Naive thymus-derived CD4-positive, alpha-beta T cell (primary cell): ENCODE data around the gene NUAK1. TPM values are rescaled to one million over a fixed set of nuclear protein-coding genes. Genes with fewer than 3 reads are reported as not detected.

ENCODE experiments used
- ATAC-seq: fragments of 150-1000 bp; cut with Tn5 transposase; 2 replicates; pipeline ENCODE4 v1.10.0; 2021; ENCODE audit warnings: mild to moderate bottlenecking, moderate library complexity
- CTCF ChIA-PET: fragments of 350-600 bp; sonication (Branson Sonifier 250); formaldehyde crosslinking; loops from one replicate; lab custom pipeline; 2021; ENCODE audit warnings: antibody characterized with exemption; lab: Charles Lee
- POLR2A ChIA-PET: fragments of 350-600 bp; sonication (Branson Sonifier 250); formaldehyde crosslinking; loops from one replicate; lab custom pipeline; 2021; ENCODE audit warnings: antibody characterized with exemption, inconsistent platforms; lab: Charles Lee
- DNase-seq, 9 donors: peaks; one replicate each; pipeline versions ENCODE4 v3.0.0 to v3.0.0-alpha.2; 2020 to 2022; ENCODE audit warnings: mixed read lengths in 1 of 9
- H3K27ac ChIP-seq: one replicate; pipeline ENCODE4 v1.7.0; 2013; ENCODE audit warnings: mild to moderate bottlenecking, low read depth, low read length, moderate library complexity
- H3K27me3 ChIP-seq, 2 donors: one replicate each; pipeline ENCODE4 v1.7.0; 2013; ENCODE audit warnings: low read length in 2 of 2, mild to moderate bottlenecking in 2 of 2, moderate library complexity in 2 of 2; ENCODE audit not compliant: control insufficient read depth in 2 of 2, insufficient read depth in 2 of 2
- H3K36me3 ChIP-seq, 3 experiments: 1 replicate in 2 of 3; 2 replicates in 1 of 3; pipeline ENCODE4 v1.7.0; 2013; ENCODE audit warnings: low read length in 3 of 3, mild to moderate bottlenecking in 3 of 3, moderate library complexity in 1 of 3; ENCODE audit not compliant: insufficient read depth in 3 of 3, control insufficient read depth in 2 of 3
- H3K4me1 ChIP-seq, 2 donors: one replicate each; pipeline ENCODE4 v1.7.0; 2013; ENCODE audit warnings: low read length in 2 of 2, mild to moderate bottlenecking in 2 of 2, moderate library complexity in 1 of 2; ENCODE audit not compliant: control insufficient read depth in 2 of 2, insufficient read depth in 2 of 2
- H3K4me3 ChIP-seq: 2 replicates; pipeline ENCODE4 v1.7.0; 2013; ENCODE audit warnings: mild to moderate bottlenecking, low read length
- H3K9me3 ChIP-seq, 3 experiments: 1 replicate in 2 of 3; 2 replicates in 1 of 3; pipeline ENCODE4 v1.7.0; 2013; ENCODE audit warnings: low read length in 3 of 3; ENCODE audit not compliant: control insufficient read depth in 2 of 3
- H3K27ac Mint-ChIP-seq, 9 donors: one replicate each; pipeline ENCODE4 v1.8.0; 2020 to 2022; ENCODE audit warnings: mixed read lengths in 9 of 9, mild to moderate bottlenecking in 8 of 9, moderate library complexity in 5 of 9, inconsistent platforms in 2 of 9
- H3K27me3 Mint-ChIP-seq, 5 donors: one replicate each; pipeline ENCODE4 v1.8.0; 2021 to 2022; ENCODE audit warnings: mixed read lengths in 5 of 5, mild to moderate bottlenecking in 1 of 5
- H3K36me3 Mint-ChIP-seq, 5 donors: one replicate each; pipeline ENCODE4 v1.8.0; 2020 to 2022; ENCODE audit warnings: mixed read lengths in 5 of 5, mild to moderate bottlenecking in 3 of 5, inconsistent platforms in 1 of 5
- H3K4me1 Mint-ChIP-seq, 7 donors: one replicate each; pipeline ENCODE4 v1.8.0; 2020 to 2022; ENCODE audit warnings: mixed read lengths in 7 of 7, mild to moderate bottlenecking in 3 of 7, inconsistent platforms in 1 of 7
- H3K4me3 Mint-ChIP-seq, 10 donors: one replicate each; pipeline ENCODE4 v1.8.0; 2020 to 2022; ENCODE audit warnings: mild to moderate bottlenecking in 10 of 10, mixed read lengths in 10 of 10, moderate library complexity in 6 of 10, inconsistent platforms in 2 of 10
- H3K9me3 Mint-ChIP-seq, 11 donors: one replicate each; pipeline ENCODE4 v1.8.0; 2020 to 2022; ENCODE audit warnings: mixed read lengths in 11 of 11, mild to moderate bottlenecking in 4 of 11, inconsistent platforms in 1 of 11, moderate library complexity in 1 of 11
- intact Hi-C, 2 donors: fragments of 100-400 bp; cut with micrococcal nuclease; formaldehyde crosslinking; loops; one replicate each; pipeline ENCODE4 v1.15.1; 2023
- polyA plus RNA-seq, 2 donors: library from polyadenylated mRNA; unstranded; fragments of 300-500 nt; fragmentation: Illumina TruSeq; gene quantifications; one replicate each; pipeline ENCODE4 v1.2.3, GENCODE V29; 2021
- total RNA-seq, 6 experiments: library from RNA in 5 of 6; stranded (reverse) in 5 of 6; gene quantifications; 1 replicate in 5 of 6; 2 replicates in 1 of 6; pipeline ENCODE4 v1.2.3 and lab custom pipeline; 2021 to 2026

NUAK1 gene
- total and polyA plus RNA-seq, 7 experiments from 2014 or later: 0.02 to 0.51 (median 0.08) TPM; not detected in 4

- ChIA-PET CTCF (interaction anchor here (0.6 kb wide), 1 partner anchor 1945 kb away, joined by 5 read pairs; no protein-coding TSS in a partner anchor), POLR2A (no interaction called here)
- no peaks in the 10 kb centered on the region for H3K27me3 ChIP-seq
- ATAC-seq (no peak), DNase-seq (no peak)
- no peak overlapping the region for H3K4me3 Mint-ChIP-seq
- H3K36me3 ChIP-seq: no peaks in the 10 kb centered on the region
- no peak overlapping the region for H3K27ac Mint-ChIP-seq
- H3K4me1 ChIP-seq: no peaks in the 10 kb centered on the region
- no peaks in the 10 kb centered on the region for H3K36me3 Mint-ChIP-seq
- H3K9me3 ChIP-seq: no peaks in the 10 kb centered on the region
- peaks cover 19 to 49% (median 26%) of the 10 kb centered on the region in 5 donors for H3K27me3 Mint-ChIP-seq
- no peak overlapping the region for H3K27ac ChIP-seq
- no peak overlapping the region for H3K4me3 ChIP-seq
- no peaks in the 10 kb centered on the region for H3K4me1 Mint-ChIP-seq
- no peaks in the 10 kb centered on the region for H3K9me3 Mint-ChIP-seq
- intact Hi-C loops: no loop called here
These were observed 10.5 kb upstream of the NUAK1 start for GRCh38 chr12:106149096-106149784.

- Histone ChIP-seq H3K27me3 (no peaks in the 10 kb centered on the region), H3K9me3 (no peaks in the 10 kb centered on the region), H3K36me3 (no peaks in the 10 kb centered on the region), H3K4me1 (no peaks in the 10 kb centered on the region), H3K27ac (no peak overlapping the region), H3K4me3 (no peak overlapping the region)
- H3K9me3 Mint-ChIP-seq: no peaks in the 10 kb centered on the region
- no peak overlapping the region for H3K27ac Mint-ChIP-seq
- ChIA-PET POLR2A (no interaction called here), CTCF (interaction anchor here (0.5 kb wide), 1 partner anchor 10 kb away, joined by 3 read pairs; no protein-coding TSS in a partner anchor)
- no peaks in the 10 kb centered on the region for H3K4me1 Mint-ChIP-seq
- ATAC-seq (no peak), DNase-seq (no peak)
- no peak overlapping the region for H3K4me3 Mint-ChIP-seq
- H3K27me3 Mint-ChIP-seq: peaks cover 17 to 53% (median 22%) of the 10 kb centered on the region in 5 donors
- intact Hi-C loops: no loop called here
- H3K36me3 Mint-ChIP-seq: no peaks in the 10 kb centered on the region
These were observed 9.2 kb upstream of the NUAK1 start for GRCh38 chr12:106147956-106148355.

GRCh38 chr12:106146987-106147386 lies 8.2 kb upstream of the NUAK1 start:
- peaks cover 26 to 54% (median 27%) of the 10 kb centered on the region in 5 donors for H3K27me3 Mint-ChIP-seq

GRCh38 chr12:106145539-106146447 lies 7.0 kb upstream of the NUAK1 start:
- H3K4me1 ChIP-seq: no peaks in the 10 kb centered on the region
- Mint-ChIP-seq H3K36me3 (no peaks in the 10 kb centered on the region), H3K9me3 (no peaks in the 10 kb centered on the region), H3K27me3 (peaks cover 38 to 66% (median 39%) of the 10 kb centered on the region in 5 donors), H3K4me1 (peaks cover 0 to 2% (median 0%) of the 10 kb centered on the region in 7 donors), H3K27ac (no peak overlapping the region), H3K4me3 (no peak overlapping the region)
- H3K27me3 ChIP-seq: peaks cover 0 to under 1% of the 10 kb centered on the region in 2 donors
- no peak overlapping the region for H3K27ac ChIP-seq
- H3K4me3 ChIP-seq: no peak overlapping the region
- no peaks in the 10 kb centered on the region for H3K9me3 ChIP-seq
- no peaks in the 10 kb centered on the region for H3K36me3 ChIP-seq
- ChIA-PET POLR2A (no interaction called here), CTCF (interaction anchor here (0.7 kb wide), 1 partner anchor 1522 kb away, joined by 4 read pairs; no protein-coding TSS in a partner anchor)
- intact Hi-C loops: no loop called here
- ATAC-seq (no peak), DNase-seq (no peak)

More at GRCh38 chr12:106146987-106147386, 8.2 kb upstream of the NUAK1 start:
- Histone ChIP-seq H3K4me1 (no peaks in the 10 kb centered on the region), H3K36me3 (no peaks in the 10 kb centered on the region), H3K9me3 (no peaks in the 10 kb centered on the region), H3K27ac (no peak overlapping the region), H3K4me3 (no peak overlapping the region), H3K27me3 (no peaks in the 10 kb centered on the region)
- intact Hi-C loops: no loop called here
- DNase-seq: no peak
- no peak for ATAC-seq
- Mint-ChIP-seq H3K4me1 (no peaks in the 10 kb centered on the region), H3K27ac (no peak overlapping the region), H3K36me3 (no peaks in the 10 kb centered on the region), H3K4me3 (no peak overlapping the region), H3K9me3 (no peaks in the 10 kb centered on the region)
- ChIA-PET POLR2A (no interaction called here), CTCF (no interaction called here)

- Mint-ChIP-seq H3K4me3 (no peak overlapping the region), H3K36me3 (no peaks in the 10 kb centered on the region), H3K9me3 (peaks cover 0 to 3% (median 0%) of the 10 kb centered on the region in 11 donors), H3K27me3 (peaks cover 42 to 67% (median 48%) of the 10 kb centered on the region in 5 donors), H3K4me1 (peaks cover 0 to 8% (median 5%) of the 10 kb centered on the region in 7 donors), H3K27ac (no peak overlapping the region)
- intact Hi-C loops: no loop called here
- H3K4me3 ChIP-seq: no peak overlapping the region
- ATAC-seq: no peak
- ChIA-PET POLR2A (no interaction called here), CTCF (no interaction called here)
- no peaks in the 10 kb centered on the region for H3K36me3 ChIP-seq
- H3K27me3 ChIP-seq: peaks cover 0 to 3% of the 10 kb centered on the region in 2 donors
- H3K27ac ChIP-seq: no peak overlapping the region
- no peaks in the 10 kb centered on the region for H3K9me3 ChIP-seq
- no peak for DNase-seq
- H3K4me1 ChIP-seq: no peaks in the 10 kb centered on the region
These were observed 6.1 kb upstream of the NUAK1 start for GRCh38 chr12:106144847-106145246.

- H3K36me3 ChIP-seq: no peaks in the 10 kb centered on the region
- H3K36me3 Mint-ChIP-seq: no peaks in the 10 kb centered on the region
- ChIA-PET POLR2A (no interaction called here), CTCF (no interaction called here)
- no peak overlapping the region for H3K4me3 Mint-ChIP-seq
- peaks cover 44 to 66% (median 48%) of the 10 kb centered on the region in 5 donors for H3K27me3 Mint-ChIP-seq
- H3K9me3 Mint-ChIP-seq: peaks cover 0 to 4% (median 0%) of the 10 kb centered on the region in 11 donors
- peaks cover 0 to 13% (median 9%) of the 10 kb centered on the region in 7 donors for H3K4me1 Mint-ChIP-seq
- intact Hi-C loops: no loop called here
- no peak for ATAC-seq
- no peaks in the 10 kb centered on the region for H3K4me1 ChIP-seq
- H3K27ac ChIP-seq: no peak overlapping the region
- no peak overlapping the region for H3K4me3 ChIP-seq
- H3K9me3 ChIP-seq: no peaks in the 10 kb centered on the region
- no peak for DNase-seq
- H3K27ac Mint-ChIP-seq: no peak overlapping the region
- H3K27me3 ChIP-seq: peaks cover under 1 to 7% of the 10 kb centered on the region in 2 donors
These were observed 4.0 kb upstream of the NUAK1 start for GRCh38 chr12:106142591-106143261.
